ENCODE data around the gene VWA8.
"Not testable (repeated sequence)": the region's sequence is repeated elsewhere in the genome, so short reads cannot be mapped to it uniquely, and the experiment has no call there.

VWA8 gene

GRCh38 chr13:41969072-41969471 is 8.2 kb upstream of the VWA8 start:
- no peak for DNase-seq (ENCODE audit: low read depth in 1 of 2, low spot score in 1 of 2)

GRCh38 chr13:41966671-41967070 is 5.8 kb upstream of the VWA8 start:
- DNase-seq (ENCODE audit: low read depth in 1 of 2, low spot score in 1 of 2) = no peak

GRCh38 chr13:41962994-41963393 is 2.1 kb upstream of the VWA8 start:
- no peak for DNase-seq (ENCODE audit: low read depth in 1 of 2, low spot score in 1 of 2)

GRCh38 chr13:41961466-41961760 is 504 bp upstream of the VWA8 start:
- no peak for DNase-seq (ENCODE audit: low read depth in 1 of 2, low spot score in 1 of 2)

- DNase-seq (ENCODE audit: low read depth in 1 of 2, low spot score in 1 of 2) = no peak
These were observed 685 bp downstream of the VWA8 start for GRCh38 chr13:41960211-41960636.

- DNase-seq (ENCODE audit: low read depth in 1 of 2, low spot score in 1 of 2) = no peak
These were observed 4.6 kb downstream of the VWA8 start for GRCh38 chr13:41956272-41956671.

GRCh38 chr13:41955605-41956004 is 5.3 kb downstream of the VWA8 start:
- DNase-seq (ENCODE audit: low read depth in 1 of 2, low spot score in 1 of 2) = no peak

- DNase-seq (ENCODE audit: low read depth in 1 of 2, low spot score in 1 of 2) = no peak
These were observed 6.7 kb downstream of the VWA8 start for GRCh38 chr13:41954226-41954625.

- DNase-seq (ENCODE audit: low read depth in 1 of 2, low spot score in 1 of 2) = no peak
These were observed 8.2 kb downstream of the VWA8 start for GRCh38 chr13:41952749-41953148.

- not testable (repeated sequence) for DNase-seq (ENCODE audit: low read depth in 1 of 2, low spot score in 1 of 2)
These were observed 11.8 kb downstream of the VWA8 start for GRCh38 chr13:41949104-41949503.

- no peak for DNase-seq (ENCODE audit: low read depth in 1 of 2, low spot score in 1 of 2)
These were observed 15.0 kb downstream of the VWA8 start for GRCh38 chr13:41945926-41946325.

- no peak for DNase-seq (ENCODE audit: low read depth in 1 of 2, low spot score in 1 of 2)
These were observed 16.1 kb downstream of the VWA8 start for GRCh38 chr13:41944635-41945397.

GRCh38 chr13:41944229-41944628 is 16.7 kb downstream of the VWA8 start:
- DNase-seq (ENCODE audit: low read depth in 1 of 2, low spot score in 1 of 2) = no peak

GRCh38 chr13:41942462-41943094 is 18.3 kb downstream of the VWA8 start:
- DNase-seq (ENCODE audit: low read depth in 1 of 2, low spot score in 1 of 2) = no peak

GRCh38 chr13:41941174-41941573 is 19.7 kb downstream of the VWA8 start:
- DNase-seq (ENCODE audit: low read depth in 1 of 2, low spot score in 1 of 2) = no peak

- DNase-seq (ENCODE audit: low read depth in 1 of 2, low spot score in 1 of 2) = no peak
These were observed 21.5 kb downstream of the VWA8 start for GRCh38 chr13:41939398-41939797.

GRCh38 chr13:41938918-41939317 is 22.0 kb downstream of the VWA8 start:
- DNase-seq (ENCODE audit: low read depth in 1 of 2, low spot score in 1 of 2) = no peak

GRCh38 chr13:41937388-41937787 is 23.5 kb downstream of the VWA8 start:
- no peak for DNase-seq (ENCODE audit: low read depth in 1 of 2, low spot score in 1 of 2)

- no peak for DNase-seq (ENCODE audit: low read depth in 1 of 2, low spot score in 1 of 2)
These were observed 25.4 kb downstream of the VWA8 start for GRCh38 chr13:41935501-41935900.

GRCh38 chr13:41934994-41935393 is 25.9 kb downstream of the VWA8 start:
- DNase-seq (ENCODE audit: low read depth in 1 of 2, low spot score in 1 of 2) = no peak

GRCh38 chr13:41934120-41934519 is 26.8 kb downstream of the VWA8 start:
- DNase-seq (ENCODE audit: low read depth in 1 of 2, low spot score in 1 of 2) = no peak

- no peak for DNase-seq (ENCODE audit: low read depth in 1 of 2, low spot score in 1 of 2)
These were observed 29.6 kb downstream of the VWA8 start for GRCh38 chr13:41931337-41931736.

GRCh38 chr13:41930154-41930553 is 30.8 kb downstream of the VWA8 start:
- DNase-seq (ENCODE audit: low read depth in 1 of 2, low spot score in 1 of 2) = no peak
